Endothelial cell of umbilical vein (primary cell): ENCODE measurements around the gene OSBPL6. TPM values are rescaled to one million over a fixed set of nuclear protein-coding genes. Genes with fewer than 3 reads are reported as not detected.

ENCODE experiments used
- BruUV-seq: library from RNA; stranded (reverse); fragments of 400-500 nt; replicated peaks from 2 replicates; lab custom pipeline; 2021; lab: Mats Ljungman, UMichigan
- CTCF ChIA-PET: fragments of 300-600, 350-600 bp; sonication (Branson Sonifier 250); formaldehyde crosslinking; loops from one replicate; lab custom pipeline; 2021; ENCODE audit warnings: antibody characterized with exemption, inconsistent platforms; lab: Charles Lee
- POLR2A ChIA-PET: fragments of 300-600, 350-600 bp; sonication (Branson Sonifier 250); formaldehyde crosslinking; loops from one replicate; lab custom pipeline; 2021; ENCODE audit warnings: antibody characterized with exemption, inconsistent platforms; lab: Charles Lee
- DNase-seq: peaks from one replicate; pipeline ENCODE4 v3.0.0-alpha.2; 2011; ENCODE audit warnings: low read depth, low spot score
- FAIRE-seq: peaks from 2 replicates; lab custom pipeline; 2011; peaks lifted over from hg19 to GRCh38; lab: Jason Lieb, UNC
- H2AFZ ChIP-seq: 2 replicates; pipeline ENCODE4 v1.6.0; 2012; ENCODE audit warnings: low read depth, low read length, control low read depth, inconsistent platforms
- H3K27ac ChIP-seq: 2 replicates; pipeline ENCODE4 v1.5.1; 2011; ENCODE audit warnings: low read depth, mild to moderate bottlenecking, control low read depth, low read length, moderate library complexity; ENCODE audit not compliant: insufficient read depth
- H3K27me3 ChIP-seq, 2 experiments: 2 replicates each; pipeline versions ENCODE4 v1.6.0 to v1.6.1; 2011; ENCODE audit warnings: low read length in 2 of 2, mixed read lengths in 1 of 2; ENCODE audit not compliant: control insufficient read depth in 2 of 2, insufficient read depth in 2 of 2
- H3K36me3 ChIP-seq, 2 experiments: 2 replicates in 1 of 2; 3 replicates in 1 of 2; pipeline ENCODE4 v1.5.1; 2011; ENCODE audit warnings: low read length in 2 of 2, mild to moderate bottlenecking in 1 of 2, moderate library complexity in 1 of 2; ENCODE audit not compliant: control insufficient read depth in 2 of 2, insufficient read depth in 2 of 2; ENCODE audit errors: extremely low read depth in 1 of 2
- H3K4me1 ChIP-seq: 3 replicates; pipeline ENCODE4 v1.5.1; 2011; ENCODE audit warnings: mild to moderate bottlenecking, low read length; ENCODE audit not compliant: control insufficient read depth, insufficient read depth; ENCODE audit errors: extremely low read depth
- H3K4me2 ChIP-seq: 2 replicates; pipeline ENCODE4 v1.6.1; 2011; ENCODE audit warnings: low read length, control low read depth, mixed read lengths; ENCODE audit not compliant: insufficient read depth
- H3K4me3 ChIP-seq, 3 experiments: fragments of 200-600 bp in 1 of 3; sonication (generic), shearing (Covaris generic) in 1 of 3; replicated peaks in 1 of 3; 2 replicates each; pipeline ENCODE4 v1.5.1; 2011 to 2016; ENCODE audit warnings: control low read depth in 3 of 3, low read length in 3 of 3, mild to moderate bottlenecking in 2 of 3, inconsistent platforms in 1 of 3, low read depth in 1 of 3, moderate library complexity in 1 of 3; ENCODE audit not compliant: insufficient read depth in 1 of 3
- H3K79me2 ChIP-seq: 2 replicates; pipeline ENCODE4 v1.6.0; 2012; ENCODE audit warnings: low read length, inconsistent platforms; ENCODE audit not compliant: control insufficient read depth, insufficient read depth
- H3K9ac ChIP-seq: replicated peaks from 2 replicates; pipeline ENCODE3; 2011; ENCODE audit warnings: low read length, control low read depth; ENCODE audit not compliant: insufficient read depth; ENCODE audit errors: extremely low read depth
- H3K9me1 ChIP-seq: replicated peaks from 3 replicates; pipeline ENCODE4 v1.6.0; 2011; ENCODE audit warnings: mild to moderate bottlenecking, low read length; ENCODE audit not compliant: control insufficient read depth, insufficient read depth; ENCODE audit errors: extremely low read depth
- H3K9me3 ChIP-seq: replicated peaks from 2 replicates; pipeline ENCODE4 v1.5.1; 2012; ENCODE audit warnings: low read length, inconsistent platforms; ENCODE audit not compliant: control insufficient read depth, insufficient read depth
- H4K20me1 ChIP-seq: replicated peaks from 2 replicates; pipeline ENCODE3; 2011; ENCODE audit warnings: mild to moderate bottlenecking, low read length; ENCODE audit not compliant: control insufficient read depth, insufficient read depth; ENCODE audit errors: extremely low read depth
- EZH2 ChIP-seq: IDR thresholded peaks from 2 replicates; pipeline ENCODE4 v1.6.1; 2012; ENCODE audit warnings: borderline replicate concordance, low read depth, mild to moderate bottlenecking, moderate library complexity, low read length, inconsistent platforms; ENCODE audit not compliant: severe bottlenecking
- FOS ChIP-seq: IDR thresholded peaks from 2 replicates; pipeline ENCODE4 v1.6.1; 2011; ENCODE audit warnings: mild to moderate bottlenecking, low read length, moderate library complexity, borderline replicate concordance; ENCODE audit not compliant: insufficient read depth
- GATA2 ChIP-seq: IDR thresholded peaks from 2 replicates; pipeline ENCODE4 v1.7.0; 2011; ENCODE audit warnings: low read depth, mild to moderate bottlenecking, moderate library complexity, mixed read lengths, low read length; ENCODE audit not compliant: insufficient read length, insufficient read depth
- JUN ChIP-seq: IDR thresholded peaks from 2 replicates; pipeline ENCODE4 v1.6.1; 2011; ENCODE audit warnings: borderline replicate concordance, low read depth; ENCODE audit not compliant: insufficient read length, insufficient read depth
- MYC ChIP-seq: IDR thresholded peaks from one replicate; pipeline ENCODE4 v1.6.1; 2011; ENCODE audit warnings: mild to moderate bottlenecking, low read depth, low read length
- POLR2A ChIP-seq: IDR thresholded peaks from 2 replicates; pipeline ENCODE4 v1.6.1; 2012; ENCODE audit warnings: low read depth, mild to moderate bottlenecking, control low read depth, low read length
- POLR2AphosphoS5 ChIP-seq: IDR thresholded peaks from 2 replicates; pipeline ENCODE4 v1.6.1; 2012; ENCODE audit warnings: low read depth, mild to moderate bottlenecking, control low read depth, low read length, moderate library complexity; ENCODE audit not compliant: insufficient read depth
- dilution Hi-C: fragments of 300-500 bp; cut with MboI; formaldehyde crosslinking; loops from one replicate; pipeline ENCODE4 v1.15.0; 2019; ENCODE audit warnings: low sequenced_read_pairs; ENCODE audit not compliant: extremely low pct_ligation_motif_present
- intact Hi-C: fragments of 100-400 bp; cut with micrococcal nuclease; formaldehyde crosslinking; loops from one replicate; pipeline ENCODE4 v1.10.0; 2022
- polyA plus RNA-seq, 4 experiments: library from polyadenylated mRNA; depleted of rRNA in 3 of 4; stranded (reverse) in 3 of 4; unstranded in 1 of 4; fragments of >200 nt; gene quantifications; 2 replicates each; pipeline versions ENCODE4 v1.2.1 to v1.2.3, GENCODE V29; 2011 to 2012; ENCODE audit warnings: missing spikeins in 1 of 4
- total RNA-seq: library from RNA; stranded (reverse); gene quantifications from 2 replicates; pipeline ENCODE4 v1.2.3, GENCODE V29; 2021
- TF ChIP-seq, protein P1 (sequence below), 2 donors: IDR thresholded peaks; 1 replicate in 1 of 2; 2 replicates in 1 of 2; pipeline ENCODE4 v1.5.1; 2011; ENCODE audit warnings: low read length in 2 of 2, mild to moderate bottlenecking in 2 of 2, moderate library complexity in 2 of 2, control low read depth in 1 of 2, inconsistent platforms in 1 of 2, low read depth in 1 of 2; ENCODE audit not compliant: insufficient read depth in 1 of 2; ENCODE audit errors: extremely low read depth in 1 of 2
- TF ChIP-seq, protein P2 (sequence below): IDR thresholded peaks from 2 replicates; pipeline ENCODE4 v1.6.1; 2011; ENCODE audit not compliant: insufficient read depth, insufficient read length

OSBPL6 gene
- total and polyA plus RNA-seq, 2 donors (not counting 3 experiments of a cell fraction or from before 2014, with no cell fraction given): 1.5 to 2.3 TPM

- no TSS peak for BruUV-seq
- DNase-seq (no peak), FAIRE-seq (no peak)
- H3K79me2 ChIP-seq: no peaks in the 10 kb centered on the region
- no peaks in the 10 kb centered on the region for H3K27me3 ChIP-seq
- no peaks in the 10 kb centered on the region for H3K9me3 ChIP-seq
- POLR2A ChIA-PET: no interaction called here
- no peak overlapping the region for H2AFZ ChIP-seq
- H4K20me1 ChIP-seq: no peaks in the 10 kb centered on the region
- no peak for TF ChIP-seq EZH2
- TF ChIP-seq, protein P1, sequence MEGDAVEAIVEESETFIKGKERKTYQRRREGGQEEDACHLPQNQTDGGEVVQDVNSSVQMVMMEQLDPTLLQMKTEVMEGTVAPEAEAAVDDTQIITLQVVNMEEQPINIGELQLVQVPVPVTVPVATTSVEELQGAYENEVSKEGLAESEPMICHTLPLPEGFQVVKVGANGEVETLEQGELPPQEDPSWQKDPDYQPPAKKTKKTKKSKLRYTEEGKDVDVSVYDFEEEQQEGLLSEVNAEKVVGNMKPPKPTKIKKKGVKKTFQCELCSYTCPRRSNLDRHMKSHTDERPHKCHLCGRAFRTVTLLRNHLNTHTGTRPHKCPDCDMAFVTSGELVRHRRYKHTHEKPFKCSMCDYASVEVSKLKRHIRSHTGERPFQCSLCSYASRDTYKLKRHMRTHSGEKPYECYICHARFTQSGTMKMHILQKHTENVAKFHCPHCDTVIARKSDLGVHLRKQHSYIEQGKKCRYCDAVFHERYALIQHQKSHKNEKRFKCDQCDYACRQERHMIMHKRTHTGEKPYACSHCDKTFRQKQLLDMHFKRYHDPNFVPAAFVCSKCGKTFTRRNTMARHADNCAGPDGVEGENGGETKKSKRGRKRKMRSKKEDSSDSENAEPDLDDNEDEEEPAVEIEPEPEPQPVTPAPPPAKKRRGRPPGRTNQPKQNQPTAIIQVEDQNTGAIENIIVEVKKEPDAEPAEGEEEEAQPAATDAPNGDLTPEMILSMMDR (IDR thresholded peaks at IDR 0.05; ENCODE audit: extremely low read depth in 1 of 2, insufficient read depth in 1 of 2, low read depth in 1 of 2, low read length in 2 of 2): no peak
- no peak for TF ChIP-seq FOS
- no peak for TF ChIP-seq MYC
- no peak for TF ChIP-seq JUN
- TF ChIP-seq GATA2: no peak
- TF ChIP-seq, protein P2, sequence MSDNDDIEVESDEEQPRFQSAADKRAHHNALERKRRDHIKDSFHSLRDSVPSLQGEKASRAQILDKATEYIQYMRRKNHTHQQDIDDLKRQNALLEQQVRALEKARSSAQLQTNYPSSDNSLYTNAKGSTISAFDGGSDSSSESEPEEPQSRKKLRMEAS: no peak
- no peak for TF ChIP-seq POLR2A
- TF ChIP-seq POLR2AphosphoS5: no peak
- no peaks in the 10 kb centered on the region for H3K36me3 ChIP-seq
- H3K4me3 ChIP-seq: no peak overlapping the region
- no peak overlapping the region for H3K4me2 ChIP-seq
- dilution Hi-C loops: no loop called here
- H3K27ac ChIP-seq: no peak overlapping the region
- H3K9ac ChIP-seq: no peak overlapping the region
- H3K4me1 ChIP-seq: peaks cover 4% of the 10 kb centered on the region
- intact Hi-C loops: no loop called here
- CTCF ChIA-PET: interaction anchor here (1.3 kb wide), 1 partner anchor 73 kb away, joined by 3 read pairs; no protein-coding TSS in a partner anchor
- no peaks in the 10 kb centered on the region for H3K9me1 ChIP-seq
Measured at GRCh38 chr2:178200331-178200730, 6.0 kb downstream of the OSBPL6 start.
